HG03469 (cell line): Measurements from ENCODE around the gene CCDC14.
"Not testable (repeated sequence)": the region's sequence is repeated elsewhere in the genome, so short reads cannot be mapped to it uniquely, and the experiment has no call there.

Source experiments
- ATAC-seq: cut with Tn5 transposase; IDR thresholded peaks from one replicate; pipeline ENCODE4 v1.9.1; 2021; ENCODE audit warnings: mild to moderate bottlenecking, moderate library complexity, moderate number of reproducible peaks; ENCODE audit not compliant: unreplicated experiment

Gene CCDC14, protein sequence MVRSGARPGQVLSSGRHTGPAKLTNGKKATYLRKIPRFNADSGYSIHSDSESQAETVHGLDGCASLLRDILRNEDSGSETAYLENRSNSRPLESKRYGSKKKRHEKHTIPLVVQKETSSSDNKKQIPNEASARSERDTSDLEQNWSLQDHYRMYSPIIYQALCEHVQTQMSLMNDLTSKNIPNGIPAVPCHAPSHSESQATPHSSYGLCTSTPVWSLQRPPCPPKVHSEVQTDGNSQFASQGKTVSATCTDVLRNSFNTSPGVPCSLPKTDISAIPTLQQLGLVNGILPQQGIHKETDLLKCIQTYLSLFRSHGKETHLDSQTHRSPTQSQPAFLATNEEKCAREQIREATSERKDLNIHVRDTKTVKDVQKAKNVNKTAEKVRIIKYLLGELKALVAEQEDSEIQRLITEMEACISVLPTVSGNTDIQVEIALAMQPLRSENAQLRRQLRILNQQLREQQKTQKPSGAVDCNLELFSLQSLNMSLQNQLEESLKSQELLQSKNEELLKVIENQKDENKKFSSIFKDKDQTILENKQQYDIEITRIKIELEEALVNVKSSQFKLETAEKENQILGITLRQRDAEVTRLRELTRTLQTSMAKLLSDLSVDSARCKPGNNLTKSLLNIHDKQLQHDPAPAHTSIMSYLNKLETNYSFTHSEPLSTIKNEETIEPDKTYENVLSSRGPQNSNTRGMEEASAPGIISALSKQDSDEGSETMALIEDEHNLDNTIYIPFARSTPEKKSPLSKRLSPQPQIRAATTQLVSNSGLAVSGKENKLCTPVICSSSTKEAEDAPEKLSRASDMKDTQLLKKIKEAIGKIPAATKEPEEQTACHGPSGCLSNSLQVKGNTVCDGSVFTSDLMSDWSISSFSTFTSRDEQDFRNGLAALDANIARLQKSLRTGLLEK

DNA sequence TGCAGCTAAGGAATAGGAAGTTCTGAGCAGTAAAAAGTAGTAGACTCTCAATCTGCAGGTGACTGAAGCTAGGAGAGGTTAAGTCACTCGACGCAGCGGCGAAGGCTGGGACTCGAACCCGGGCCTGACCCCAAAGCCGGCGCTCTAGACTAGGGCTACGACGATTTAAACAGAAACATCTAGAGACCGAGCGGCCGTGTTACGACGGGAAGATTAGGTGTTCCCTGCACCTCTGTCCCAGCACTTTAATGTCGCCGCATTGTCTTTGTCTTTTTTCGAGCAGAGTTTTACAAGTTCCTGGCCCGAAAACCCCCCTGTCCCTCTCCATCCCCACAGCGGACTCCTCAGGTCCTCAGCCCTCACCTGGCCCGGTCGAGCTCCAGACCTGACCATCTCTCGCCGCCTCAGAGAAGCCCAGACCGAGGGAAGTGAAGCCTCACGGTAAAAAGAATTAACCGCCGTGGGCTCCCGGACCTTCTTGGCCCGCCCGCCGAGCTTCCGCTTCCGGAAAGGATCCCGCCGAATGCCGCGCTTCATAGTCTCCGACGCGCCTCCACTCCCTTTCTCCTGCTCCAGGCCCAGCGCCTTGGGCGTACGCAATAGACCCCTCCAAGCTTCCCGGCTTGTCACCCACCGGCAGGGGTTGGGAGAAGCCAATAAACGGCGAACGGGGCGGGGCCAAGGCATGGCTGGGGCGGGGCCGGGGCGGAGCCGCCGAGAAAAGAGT lies at the start of gene CCDC14:
TSS of gene CCDC14 (minus strand) at position 449 of the 727 bp plus-strand sequence. CDS start at position 393, 56 bp downstream.
- peak; percentile 49 for ATAC-seq

DNA sequence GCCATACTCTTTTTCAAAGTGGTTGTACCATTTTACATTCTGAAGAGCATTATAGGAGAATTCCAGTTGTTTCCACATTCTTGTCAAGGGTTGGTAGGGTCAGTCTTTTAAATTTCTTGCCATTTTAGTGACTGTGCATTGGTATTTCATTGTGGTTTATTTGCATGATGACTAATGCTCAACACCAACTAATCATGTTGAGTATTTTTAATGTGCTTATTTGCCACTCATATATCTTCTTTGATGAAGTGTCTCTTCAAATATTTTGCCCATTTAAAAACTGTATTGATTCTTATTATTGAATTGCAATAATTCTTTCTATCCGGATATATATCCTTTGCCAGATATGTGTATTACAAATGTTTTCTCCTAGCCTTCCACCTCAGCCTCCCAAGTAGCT lies 47.3 kb upstream of the CCDC14 start:
- ATAC-seq: not testable (repeated sequence)

DNA sequence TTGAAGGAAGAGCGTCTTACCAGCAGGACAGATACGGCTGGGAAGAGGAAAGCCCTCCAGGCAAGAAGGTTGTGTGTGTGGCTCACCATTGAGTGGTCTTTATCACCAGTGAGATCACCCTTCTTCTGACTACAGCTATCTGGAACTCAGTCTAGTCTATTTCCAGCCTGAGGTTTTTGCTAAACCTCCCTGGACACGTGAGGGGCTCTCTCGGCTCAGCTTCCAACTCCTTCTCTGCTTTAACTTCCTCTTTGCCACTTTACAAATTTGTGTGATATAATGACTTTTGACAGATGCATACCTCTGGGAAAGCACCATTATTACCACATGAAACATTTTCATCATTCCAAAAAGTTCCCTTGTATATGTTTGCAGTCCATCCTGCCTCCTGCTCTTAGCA lies 46.2 kb upstream of the CCDC14 start:
- no peak for ATAC-seq

DNA sequence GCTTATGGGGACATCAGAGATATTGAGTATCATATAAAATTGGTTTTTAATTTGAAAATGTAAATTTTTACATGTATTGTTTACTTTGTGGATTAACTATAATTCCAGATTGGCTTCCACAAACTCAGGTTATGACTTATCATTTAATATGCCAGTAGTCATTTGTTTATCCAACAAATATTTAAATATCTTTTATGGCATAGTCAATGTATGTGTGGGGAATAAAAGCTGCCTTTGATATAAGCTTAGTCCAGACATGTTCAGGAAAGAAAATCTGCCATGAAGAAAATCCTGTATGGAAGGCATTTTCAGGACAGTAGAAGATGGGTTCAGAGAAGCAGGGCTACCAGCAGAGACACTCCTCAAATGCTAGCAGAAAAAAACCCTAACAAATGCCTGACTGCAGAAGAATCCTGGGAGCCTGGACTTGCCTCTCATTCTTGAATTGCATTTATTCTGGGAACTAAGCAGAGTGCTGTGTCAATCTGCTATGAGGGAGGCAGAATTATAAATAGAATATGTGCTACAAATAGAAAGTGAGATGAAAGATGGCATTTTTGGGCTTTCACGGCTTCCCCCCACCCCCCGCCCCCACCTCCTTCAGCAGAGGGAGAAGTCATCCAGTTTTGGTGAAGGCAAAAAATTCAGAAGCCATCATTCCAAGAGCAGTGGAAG lies 41.5 kb upstream of the CCDC14 start:
- ATAC-seq: not testable (repeated sequence)

DNA sequence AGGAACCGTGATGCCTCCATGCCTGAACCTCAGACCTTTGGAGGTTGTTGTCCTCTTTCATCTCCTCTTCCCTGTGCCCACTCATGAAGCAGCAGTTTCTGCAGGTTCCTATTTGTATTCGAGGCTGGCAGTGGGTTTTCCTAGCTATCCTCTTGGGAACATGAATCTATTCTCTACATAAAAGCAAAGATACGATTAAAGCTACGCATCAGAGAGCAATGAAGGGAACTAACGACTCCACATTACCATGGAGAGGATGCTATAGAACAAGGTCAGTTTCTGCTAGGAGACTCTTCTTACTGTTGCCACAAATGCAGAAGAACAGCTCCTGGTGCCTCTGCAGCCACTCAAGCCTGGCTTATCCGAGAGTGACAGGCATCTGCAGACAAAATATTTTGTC lies 40.3 kb upstream of the CCDC14 start:
- not testable (repeated sequence) for ATAC-seq

DNA sequence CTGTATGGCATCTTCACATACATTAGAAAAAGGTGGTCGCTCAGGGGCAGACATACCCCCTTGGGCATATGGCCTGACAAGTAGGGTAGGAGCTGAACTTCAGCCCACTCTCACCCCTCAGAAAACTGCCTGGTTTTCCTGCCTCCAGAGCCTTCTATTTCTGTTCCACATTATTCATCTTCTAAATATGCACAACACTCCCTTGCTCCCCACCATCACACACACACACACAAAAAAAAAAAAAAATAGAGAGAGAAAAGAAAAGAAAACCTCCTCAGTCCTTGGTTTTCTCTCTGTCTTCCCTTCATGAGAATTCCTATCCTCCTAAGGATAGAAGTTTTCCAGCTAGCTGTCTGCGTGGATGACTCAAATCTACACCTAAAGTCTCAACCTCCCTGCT lies 36.5 kb upstream of the CCDC14 start:
- no peak for ATAC-seq

DNA sequence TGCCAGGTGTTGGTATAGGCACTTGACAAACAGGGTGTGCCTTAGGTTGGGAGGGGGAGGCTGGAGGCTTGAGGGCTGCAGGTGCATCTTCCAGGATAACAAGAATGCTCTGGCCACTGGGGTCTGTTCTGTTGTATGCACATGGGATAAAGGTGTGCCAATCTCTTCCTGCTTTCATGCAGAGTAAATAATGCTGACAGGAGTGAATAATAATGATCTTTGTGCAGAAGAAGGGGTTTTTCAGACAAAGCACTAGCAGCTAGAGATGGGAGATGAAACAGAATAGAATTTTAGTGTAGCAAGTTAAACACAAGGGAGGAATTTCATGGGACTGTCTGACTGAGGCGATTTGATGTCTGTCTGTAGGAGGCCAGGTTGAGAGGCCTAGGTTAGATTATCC lies 32.8 kb upstream of the CCDC14 start:
- no peak for ATAC-seq

DNA sequence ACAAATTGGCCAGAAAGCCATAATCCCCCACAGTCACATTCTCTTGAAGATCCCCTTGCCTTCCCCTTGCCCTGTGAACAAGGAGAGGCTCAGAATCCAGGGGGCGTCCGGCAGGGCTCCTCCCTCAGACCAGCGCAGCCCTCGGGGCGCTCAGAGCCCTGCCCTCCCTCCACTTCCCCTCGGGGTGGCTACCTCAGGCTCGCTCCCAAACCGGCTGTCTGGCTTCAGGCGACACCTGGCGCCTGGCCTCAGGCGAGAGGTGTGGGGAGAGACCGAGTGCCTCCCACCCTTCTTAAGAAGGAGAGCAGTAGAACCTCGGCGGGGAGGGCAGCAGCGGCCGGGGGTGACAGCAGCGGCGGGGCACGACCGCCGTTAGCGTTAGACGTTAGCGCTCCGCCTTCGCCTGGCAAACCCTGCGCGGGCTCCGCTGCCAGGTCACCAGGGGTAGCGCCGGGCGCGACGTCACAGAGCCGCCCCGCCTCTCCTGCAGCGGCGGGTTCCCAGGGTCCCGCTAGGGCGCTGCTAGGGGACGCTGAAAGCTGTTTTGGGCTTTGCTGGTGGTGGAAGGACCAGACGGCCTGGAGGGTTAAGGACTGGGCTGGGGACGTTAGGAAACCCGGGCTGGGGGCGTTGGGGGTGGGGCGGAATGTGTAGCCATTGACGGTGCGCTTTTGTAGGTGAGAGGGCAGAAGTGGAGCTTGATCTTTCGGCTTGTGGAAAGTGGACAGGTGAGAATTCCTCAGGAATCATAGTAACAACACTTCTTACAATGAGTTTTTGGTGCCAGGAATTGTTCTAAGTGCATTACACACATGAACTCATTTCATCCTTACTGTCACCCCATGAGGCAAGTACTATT lies 30.9 kb upstream of the CCDC14 start, which contains the start of gene ROPN1:
TSS of gene ROPN1 (minus strand) at position 395 of the 859 bp plus-strand sequence. CDS start 11,643 bp downstream, outside the sequence.
- not testable (repeated sequence) for ATAC-seq

DNA sequence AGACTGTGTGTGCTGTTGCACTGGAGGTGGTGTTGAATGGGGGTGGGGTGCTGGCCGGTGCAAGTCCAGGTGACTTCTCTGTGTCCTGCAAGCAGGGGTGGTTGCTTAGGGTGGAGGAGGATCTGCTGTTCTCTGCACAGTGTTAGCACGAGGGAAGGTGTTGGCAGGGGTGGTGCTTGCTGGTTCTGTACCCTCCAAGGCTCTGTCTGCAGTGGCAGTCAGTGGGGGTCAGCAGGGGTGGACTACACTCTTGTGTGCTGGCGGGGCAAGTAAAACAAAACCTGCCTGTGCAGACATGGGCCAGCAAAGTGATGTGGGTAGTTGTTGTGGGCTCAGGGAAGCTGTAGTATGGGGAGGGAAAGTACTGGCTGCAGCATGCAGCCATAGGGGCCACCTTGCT lies 25.4 kb upstream of the CCDC14 start:
- ATAC-seq: no peak

DNA sequence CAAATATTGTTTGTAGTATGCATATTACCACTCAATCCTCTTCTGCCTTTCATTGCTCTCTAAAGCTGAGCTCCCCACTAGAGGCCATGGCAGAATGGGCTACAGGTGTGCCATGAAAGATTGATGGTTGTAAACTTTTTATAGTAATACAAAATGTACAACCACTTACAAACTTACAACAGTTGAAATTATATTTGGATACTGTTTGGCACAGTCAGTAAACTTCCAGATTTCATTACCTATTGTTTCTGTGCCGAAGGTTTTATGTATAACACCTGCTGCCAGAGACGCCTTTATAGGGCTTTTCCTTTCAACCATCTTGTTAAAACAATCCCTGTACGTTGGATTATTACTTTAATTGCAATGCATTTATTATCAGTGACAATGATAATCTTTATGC lies 23.9 kb upstream of the CCDC14 start:
- ATAC-seq: no peak

DNA sequence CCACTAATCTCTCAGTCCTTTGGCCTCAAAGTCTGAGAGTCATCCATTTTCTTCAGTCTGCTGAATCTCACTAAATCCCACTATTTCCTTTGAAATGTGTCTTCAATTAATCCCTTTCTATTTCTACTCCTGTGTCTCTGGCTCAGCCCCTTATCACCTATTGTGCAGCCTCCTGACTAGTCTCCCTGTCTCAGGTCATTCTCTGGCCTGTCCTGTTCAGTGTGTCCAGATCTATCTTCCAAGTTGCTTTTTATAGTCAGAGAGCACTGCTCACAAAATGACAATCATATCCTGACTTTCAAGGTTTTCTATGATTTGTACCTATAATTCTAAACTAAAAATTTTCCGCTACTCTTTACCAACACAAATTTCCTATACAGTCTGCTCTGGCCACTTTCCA lies 23.3 kb upstream of the CCDC14 start:
- no peak for ATAC-seq

DNA sequence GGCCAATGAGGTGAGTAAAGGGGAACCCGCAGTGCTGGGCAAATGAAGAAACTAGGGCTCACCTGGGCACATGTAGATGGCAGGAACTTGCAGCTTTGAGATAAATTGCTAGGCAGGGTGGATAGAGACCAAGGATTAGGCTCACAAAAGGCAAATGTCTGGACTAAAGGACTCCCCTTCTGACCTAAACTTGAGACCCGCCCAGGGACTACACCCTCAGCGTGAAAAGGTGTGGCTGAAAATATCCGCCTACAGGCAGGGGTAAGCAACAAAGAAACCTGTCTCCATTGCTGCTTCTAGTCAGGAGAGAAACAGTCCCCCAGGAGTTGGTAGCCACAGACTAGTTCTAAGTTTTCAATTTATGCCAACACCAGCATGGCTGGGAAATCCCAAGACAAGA lies 20.3 kb upstream of the CCDC14 start:
- ATAC-seq: not testable (repeated sequence)

DNA sequence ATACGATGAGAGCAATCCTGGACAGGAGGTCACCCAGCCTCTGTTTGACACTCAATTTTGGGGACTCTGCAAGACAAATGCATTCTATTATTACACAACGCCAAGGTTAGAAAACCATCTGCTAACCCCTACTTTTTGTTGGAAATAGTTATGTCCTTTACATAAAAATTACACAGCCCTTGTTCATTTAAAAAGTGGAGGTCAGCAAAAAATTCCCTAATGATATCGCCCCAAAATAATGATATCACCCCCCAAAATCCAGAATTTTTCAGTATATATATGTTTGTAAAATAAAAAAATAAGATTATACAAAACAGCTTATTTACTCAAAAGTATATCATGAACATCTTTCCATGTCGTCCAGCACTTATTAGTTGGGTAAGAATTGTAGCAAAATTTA lies 19.5 kb upstream of the CCDC14 start:
- ATAC-seq: no peak

DNA sequence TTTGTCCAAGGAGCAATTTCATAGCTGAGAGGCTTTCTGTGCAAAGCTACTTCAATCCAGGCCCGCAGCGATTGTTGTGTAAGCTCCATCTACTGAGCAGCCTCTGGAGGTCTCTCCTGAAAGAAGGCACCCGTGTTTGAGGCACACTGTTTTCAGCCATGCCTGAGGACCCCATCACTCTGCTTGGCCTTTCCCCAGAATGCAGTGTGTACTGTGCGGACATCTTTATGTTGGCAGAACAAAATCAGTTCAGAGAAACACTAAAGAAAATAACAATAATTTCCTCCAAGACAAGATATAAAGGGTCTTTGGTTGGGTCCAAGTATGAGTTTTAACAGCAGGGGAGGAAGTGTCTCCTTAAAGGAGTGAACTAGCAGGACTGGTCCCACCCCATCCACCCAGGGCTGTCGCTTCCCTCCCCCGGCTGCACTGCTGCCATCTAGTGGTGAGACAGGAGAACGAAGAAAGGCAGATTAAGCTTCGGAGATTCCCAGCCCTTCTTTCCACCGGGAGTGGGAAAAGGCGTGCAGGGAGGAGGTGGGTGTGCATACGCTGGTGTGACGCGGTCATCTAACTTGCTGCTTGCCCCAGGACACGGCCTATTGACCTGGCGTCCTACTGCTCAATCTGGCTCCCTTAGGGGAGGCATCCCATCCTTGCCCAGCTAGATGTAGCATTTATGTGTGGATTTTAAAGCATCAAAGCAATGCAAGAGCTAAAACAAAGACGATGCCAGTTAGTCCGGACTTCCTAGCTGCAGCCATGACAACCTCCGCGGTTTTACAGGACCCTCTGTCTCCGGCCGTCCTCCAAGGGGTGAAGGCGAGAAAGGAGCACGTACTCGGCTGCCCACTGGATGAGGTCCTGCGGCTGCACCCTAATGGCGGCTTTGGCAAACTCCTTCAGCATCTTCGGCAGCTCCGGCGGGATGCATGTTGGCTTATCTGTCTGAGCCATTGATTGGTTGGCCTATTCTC lies 18.8 kb upstream of the CCDC14 start:
- not testable (repeated sequence) for ATAC-seq

DNA sequence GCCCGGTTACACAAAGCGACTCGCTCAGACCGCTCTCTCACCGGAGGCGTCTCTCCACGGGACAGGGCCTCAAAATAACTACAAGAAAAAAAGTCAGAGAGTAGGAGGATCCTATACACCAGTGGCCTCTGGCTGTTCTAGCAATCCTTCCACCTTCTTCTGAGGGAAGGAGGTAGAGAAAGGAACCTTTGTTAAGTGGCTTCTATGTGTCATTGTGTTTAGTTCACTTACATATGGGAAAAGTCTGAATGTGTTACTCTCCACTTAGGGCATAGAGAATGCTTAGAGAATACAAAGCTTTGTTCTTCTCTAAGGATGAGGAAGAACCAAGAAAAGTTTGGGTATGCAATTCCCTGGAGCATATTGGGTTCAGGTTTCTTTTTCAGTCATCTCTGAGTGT lies 15.9 kb upstream of the CCDC14 start:
- not testable (repeated sequence) for ATAC-seq

DNA sequence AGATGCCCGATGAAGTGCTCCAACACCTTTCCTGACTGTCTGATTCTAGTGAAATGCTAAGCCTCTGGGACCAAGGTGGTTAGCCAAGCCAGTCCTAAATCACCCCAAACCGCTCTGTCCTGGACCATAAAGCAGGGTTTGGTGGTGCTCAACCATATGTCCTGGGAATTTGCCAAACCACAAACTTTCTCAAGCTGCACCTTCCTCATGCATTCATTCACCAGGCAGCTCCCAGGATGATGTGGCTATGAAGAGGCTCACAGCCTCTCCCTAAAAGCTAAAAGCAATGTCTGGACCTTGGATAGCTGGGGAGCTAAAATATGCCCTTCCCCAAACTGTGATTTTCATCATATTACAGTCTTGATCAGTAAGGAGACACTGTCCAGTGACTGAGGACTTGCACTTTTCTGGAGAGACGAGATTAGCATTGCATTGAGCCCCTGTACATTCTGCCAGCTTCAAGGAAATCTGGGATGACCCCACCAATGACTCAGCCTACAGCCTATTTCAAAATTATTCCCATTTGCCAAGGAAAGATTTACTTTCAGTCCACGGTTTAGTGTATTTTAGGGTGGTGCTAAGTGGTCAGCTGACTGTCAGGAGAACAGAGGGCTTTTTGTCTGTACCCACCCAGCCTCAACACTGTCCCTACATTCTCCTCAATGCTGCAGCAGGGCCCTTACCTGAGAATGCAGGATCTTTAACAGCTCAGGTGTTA lies 15.3 kb upstream of the CCDC14 start:
- not testable (repeated sequence) for ATAC-seq

DNA sequence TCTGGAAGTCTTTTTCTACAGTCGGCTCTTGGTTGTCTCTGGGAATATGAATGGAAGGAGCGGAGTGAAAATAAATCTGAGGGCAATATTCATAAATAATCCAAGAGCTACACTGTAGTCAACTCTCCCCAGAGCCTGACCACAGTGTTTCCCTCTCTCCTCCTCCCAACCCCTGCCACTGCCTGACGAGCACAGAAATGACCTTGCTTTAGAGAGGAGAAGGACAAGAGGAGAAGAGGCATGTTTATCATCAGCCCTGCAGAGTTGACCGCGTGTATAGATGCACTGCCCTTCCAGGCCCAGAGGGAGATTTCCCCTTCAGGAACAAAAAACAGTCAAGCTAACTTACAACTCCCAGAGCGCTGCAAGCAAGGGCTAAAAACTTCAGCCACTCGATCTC lies 14.0 kb upstream of the CCDC14 start:
- not testable (repeated sequence) for ATAC-seq

DNA sequence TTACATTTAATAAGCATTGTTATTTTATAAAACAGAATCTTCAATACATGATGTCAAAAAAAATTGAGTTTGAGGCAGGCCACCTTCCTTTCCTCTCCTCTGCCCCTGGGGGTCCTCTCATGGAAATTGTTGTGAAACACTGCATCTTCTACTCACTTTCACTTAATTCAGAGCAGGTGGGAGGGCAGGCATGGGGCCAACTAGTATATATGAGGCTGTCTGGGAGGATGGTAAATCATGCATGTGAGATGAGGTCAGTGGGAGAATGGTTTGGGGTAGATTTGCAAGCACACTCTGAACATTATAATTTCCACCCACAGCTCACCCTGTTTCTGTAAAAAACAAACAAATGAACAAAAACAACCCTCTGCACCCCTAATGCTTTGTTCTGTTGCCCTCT lies 10.4 kb upstream of the CCDC14 start:
- ATAC-seq: no peak
